CD4-positive, alpha-beta T cell treated with Interleukin-4 for 4 hours (primary cell): Measurements from ENCODE around the gene CD226.
"Not testable (repeated sequence)": the region's sequence is repeated elsewhere in the genome, so short reads cannot be mapped to it uniquely, and the experiment has no call there.

ENCODE experiments used
- DNase-seq: peaks from one replicate; pipeline ENCODE4 v3.0.0-alpha.2; 2020

The CD226 gene

GRCh38 chr18:69947361-69948133 is at the start of gene CD226:
CD226 (minus strand) TSS chr18:69947873; CDS start chr18:69947406, 467 bp downstream.
- peak; percentile 61 for DNase-seq

GRCh38 chr18:69996951-69997798 is 49.5 kb upstream of the CD226 start:
- no peak for DNase-seq

GRCh38 chr18:69996417-69996816 is 48.7 kb upstream of the CD226 start:
- no peak for DNase-seq

GRCh38 chr18:69995774-69996173 is 48.1 kb upstream of the CD226 start:
- no peak for DNase-seq

GRCh38 chr18:69992776-69993175 is 45.1 kb upstream of the CD226 start:
- no peak for DNase-seq

- DNase-seq: no peak
These were observed 40.2 kb upstream of the CD226 start for GRCh38 chr18:69987870-69988269.

- no peak for DNase-seq
These were observed 37.6 kb upstream of the CD226 start for GRCh38 chr18:69985239-69985638.

GRCh38 chr18:69982417-69982816 is 34.7 kb upstream of the CD226 start:
- no peak for DNase-seq

- DNase-seq: no peak
These were observed 34.3 kb upstream of the CD226 start for GRCh38 chr18:69981948-69982347.

- DNase-seq: no peak
These were observed 33.5 kb upstream of the CD226 start for GRCh38 chr18:69980982-69981804.

- no peak for DNase-seq
These were observed 32.8 kb upstream of the CD226 start for GRCh38 chr18:69980509-69980908.

GRCh38 chr18:69978732-69979715 is 31.4 kb upstream of the CD226 start:
- no peak for DNase-seq

- DNase-seq: not testable (repeated sequence)
These were observed 27.6 kb upstream of the CD226 start for GRCh38 chr18:69975294-69975693.

GRCh38 chr18:69974365-69974764 is 26.7 kb upstream of the CD226 start:
- no peak for DNase-seq

- no peak for DNase-seq
These were observed 21.8 kb upstream of the CD226 start for GRCh38 chr18:69969491-69969890.

GRCh38 chr18:69968039-69968438 is 20.4 kb upstream of the CD226 start:
- peak; percentile 43 for DNase-seq

GRCh38 chr18:69963196-69963595 is 15.5 kb upstream of the CD226 start:
- DNase-seq: no peak

GRCh38 chr18:69961718-69962117 is 14.0 kb upstream of the CD226 start:
- no peak for DNase-seq

GRCh38 chr18:69958422-69958821 is 10.7 kb upstream of the CD226 start:
- peak; percentile 70 for DNase-seq

GRCh38 chr18:69957747-69958146 is 10.1 kb upstream of the CD226 start:
- DNase-seq: no peak

- peak; percentile 42 for DNase-seq
These were observed 9.3 kb upstream of the CD226 start for GRCh38 chr18:69956665-69957620.
